ENCODE data around the gene MFSD2A. TPM values are rescaled to one million over a fixed set of nuclear protein-coding genes. Genes with fewer than 3 reads are reported as not detected.

Gene MFSD2A
- total RNA-seq, 1 donor from 2014 or later, result 4.6 TPM

- TF ChIP-seq CTCF (IDR thresholded peaks at IDR 0.05; ENCODE audit: insufficient read depth, low read length, poor library complexity, severe bottlenecking), result no peak
These were observed 10.4 kb upstream of the MFSD2A start for GRCh38 chr1:39944410-39945112.

GRCh38 chr1:39946216-39946615 lies 8.7 kb upstream of the MFSD2A start:
- Histone ChIP-seq H3K27me3 (ENCODE audit: control insufficient read depth, insufficient read depth, low read length) (no peaks in the 10 kb centered on the region), H3K4me3 (ENCODE audit: low read depth, low read length) (no peak overlapping the region), H3K36me3 (ENCODE audit: control insufficient read depth, insufficient read depth, low read length) (no peaks in the 10 kb centered on the region)
- TF ChIP-seq CTCF (IDR thresholded peaks at IDR 0.05; ENCODE audit: insufficient read depth, low read length, poor library complexity, severe bottlenecking), result no peak
- DNase-seq (ENCODE audit: low read depth), result no peak

More at GRCh38 chr1:39944410-39945112, 10.4 kb upstream of the MFSD2A start:
- no peak for DNase-seq (ENCODE audit: low read depth)
- Histone ChIP-seq H3K36me3 (ENCODE audit: control insufficient read depth, insufficient read depth, low read length) (no peaks in the 10 kb centered on the region), H3K4me3 (ENCODE audit: low read depth, low read length) (no peak overlapping the region), H3K27me3 (ENCODE audit: control insufficient read depth, insufficient read depth, low read length) (no peaks in the 10 kb centered on the region)

- no peak for TF ChIP-seq CTCF (IDR thresholded peaks at IDR 0.05; ENCODE audit: insufficient read depth, low read length, poor library complexity, severe bottlenecking)
- Histone ChIP-seq H3K4me3 (ENCODE audit: low read depth, low read length) (no peak overlapping the region), H3K27me3 (ENCODE audit: control insufficient read depth, insufficient read depth, low read length) (no peaks in the 10 kb centered on the region), H3K36me3 (ENCODE audit: control insufficient read depth, insufficient read depth, low read length) (no peaks in the 10 kb centered on the region)
- no peak for DNase-seq (ENCODE audit: low read depth)
These were observed 7.7 kb upstream of the MFSD2A start for GRCh38 chr1:39947260-39947659.

GRCh38 chr1:39949891-39950290 lies 5.1 kb upstream of the MFSD2A start:
- no peaks in the 10 kb centered on the region for H3K27me3 ChIP-seq (ENCODE audit: control insufficient read depth, insufficient read depth, low read length)
- TF ChIP-seq CTCF (IDR thresholded peaks at IDR 0.05; ENCODE audit: insufficient read depth, low read length, poor library complexity, severe bottlenecking), result no peak
- no peaks in the 10 kb centered on the region for H3K36me3 ChIP-seq (ENCODE audit: control insufficient read depth, insufficient read depth, low read length)
- no peak for DNase-seq (ENCODE audit: low read depth)
- H3K4me3 ChIP-seq (ENCODE audit: low read depth, low read length), result no peak overlapping the region

GRCh38 chr1:39951926-39952325 lies 3.0 kb upstream of the MFSD2A start:
- no peaks in the 10 kb centered on the region for H3K36me3 ChIP-seq (ENCODE audit: control insufficient read depth, insufficient read depth, low read length)
- H3K27me3 ChIP-seq (ENCODE audit: control insufficient read depth, insufficient read depth, low read length), result no peaks in the 10 kb centered on the region
- DNase-seq (ENCODE audit: low read depth), result no peak
- H3K4me3 ChIP-seq (ENCODE audit: low read depth, low read length), result no peak overlapping the region
- no peak for TF ChIP-seq CTCF (IDR thresholded peaks at IDR 0.05; ENCODE audit: insufficient read depth, low read length, poor library complexity, severe bottlenecking)

All from kidney epithelial cell (primary cell).